CD14-positive monocyte (primary cell): ENCODE data around the gene KCNH1. TPM values are rescaled to one million over a fixed set of nuclear protein-coding genes. Genes with fewer than 3 reads are reported as not detected.

Source experiments
- DNase-seq, 3 donors: peaks; one replicate each; pipeline ENCODE4 v3.0.0-alpha.2; 2011 to 2022
- H2AFZ ChIP-seq: 2 replicates; pipeline ENCODE4 v1.6.0; 2012; ENCODE audit warnings: mild to moderate bottlenecking, low read depth, low read length, inconsistent platforms; ENCODE audit not compliant: insufficient read depth, poor library complexity, severe bottlenecking
- H3K27ac ChIP-seq, 2 donors: 1 replicate in 1 of 2; 2 replicates in 1 of 2; pipeline ENCODE4 v1.5.1; 2012 to 2013; ENCODE audit warnings: low read length in 2 of 2, control low read depth in 1 of 2, inconsistent platforms in 1 of 2, low read depth in 1 of 2, mild to moderate bottlenecking in 1 of 2
- H3K27me3 ChIP-seq, 2 donors: one replicate each; pipeline versions ENCODE4 v1.6.0 to v1.6.1; 2011 to 2013; ENCODE audit warnings: low read length in 2 of 2; ENCODE audit not compliant: control insufficient read depth in 2 of 2, insufficient read depth in 2 of 2
- H3K36me3 ChIP-seq, 2 donors: replicated peaks in 1 of 2; 1 replicate in 1 of 2; 2 replicates in 1 of 2; pipeline versions ENCODE4 v1.5.1 to v1.6.1; 2012 to 2013; ENCODE audit warnings: low read length in 2 of 2, control low read depth in 1 of 2, inconsistent platforms in 1 of 2, mild to moderate bottlenecking in 1 of 2; ENCODE audit not compliant: insufficient read depth in 2 of 2, control insufficient read depth in 1 of 2
- H3K4me1 ChIP-seq, 2 donors: 1 replicate in 1 of 2; 2 replicates in 1 of 2; pipeline versions ENCODE4 v1.5.1 to v1.6.1; 2012 to 2013; ENCODE audit warnings: low read length in 2 of 2, control low read depth in 1 of 2, inconsistent platforms in 1 of 2, mild to moderate bottlenecking in 1 of 2, moderate library complexity in 1 of 2; ENCODE audit not compliant: insufficient read depth in 2 of 2, control insufficient read depth in 1 of 2
- H3K4me2 ChIP-seq: replicated peaks from 2 replicates; pipeline ENCODE3; 2012; ENCODE audit warnings: low read length, moderate library complexity, mild to moderate bottlenecking; ENCODE audit not compliant: poor library complexity, severe bottlenecking; ENCODE audit errors: extremely low read depth
- H3K4me3 ChIP-seq, 3 experiments: fragments of 200-600 bp in 1 of 3; sonication (generic) in 1 of 3; replicated peaks in 1 of 3; 1 replicate in 2 of 3; 2 replicates in 1 of 3; pipeline ENCODE4 v1.5.1; 2011 to 2013; ENCODE audit warnings: low read length in 3 of 3, mild to moderate bottlenecking in 3 of 3, control low read depth in 2 of 3, low read depth in 2 of 3, inconsistent platforms in 1 of 3, moderate library complexity in 1 of 3
- H3K79me2 ChIP-seq: 2 replicates; pipeline ENCODE4 v1.6.0; 2012; ENCODE audit warnings: mild to moderate bottlenecking, control low read depth, inconsistent platforms, low read length, moderate library complexity; ENCODE audit not compliant: insufficient read depth
- H3K9ac ChIP-seq: 2 replicates; pipeline ENCODE4 v1.6.0; 2017; ENCODE audit warnings: low read length, mild to moderate bottlenecking; ENCODE audit not compliant: insufficient read depth, poor library complexity, severe bottlenecking
- H3K9me3 ChIP-seq, 2 donors: replicated peaks in 1 of 2; 1 replicate in 1 of 2; 2 replicates in 1 of 2; pipeline versions ENCODE4 v1.5.1 to v1.6.1; 2012 to 2013; ENCODE audit warnings: low read length in 2 of 2, control low read depth in 1 of 2; ENCODE audit not compliant: control insufficient read depth in 1 of 2, insufficient read depth in 1 of 2
- H4K20me1 ChIP-seq: 2 replicates; pipeline ENCODE4 v1.6.0; 2012; ENCODE audit warnings: mild to moderate bottlenecking, low read length, control low read depth, moderate library complexity; ENCODE audit not compliant: insufficient read depth
- H3K27ac Mint-ChIP-seq, 7 donors: one replicate each; pipeline ENCODE4 v1.8.0; 2020; ENCODE audit warnings: mild to moderate bottlenecking in 7 of 7, mixed read lengths in 7 of 7, moderate library complexity in 6 of 7, inconsistent platforms in 2 of 7
- H3K27me3 Mint-ChIP-seq, 3 donors: one replicate each; pipeline ENCODE4 v1.8.0; 2021 to 2022; ENCODE audit warnings: low read depth in 3 of 3, mild to moderate bottlenecking in 3 of 3, mixed read lengths in 3 of 3, moderate library complexity in 3 of 3, inconsistent platforms in 1 of 3
- H3K36me3 Mint-ChIP-seq, 2 donors: one replicate each; pipeline ENCODE4 v1.8.0; 2020; ENCODE audit warnings: mixed read lengths in 2 of 2, inconsistent platforms in 1 of 2, mild to moderate bottlenecking in 1 of 2
- H3K4me1 Mint-ChIP-seq: one replicate; pipeline ENCODE4 v1.8.0; 2020; ENCODE audit warnings: mild to moderate bottlenecking, mixed read lengths
- H3K4me3 Mint-ChIP-seq, 2 donors: one replicate each; pipeline ENCODE4 v1.8.0; 2020; ENCODE audit warnings: mild to moderate bottlenecking in 2 of 2, mixed read lengths in 2 of 2, moderate library complexity in 1 of 2
- H3K9me3 Mint-ChIP-seq, 7 donors: one replicate each; pipeline ENCODE4 v1.8.0; 2020 to 2022; ENCODE audit warnings: mixed read lengths in 7 of 7, mild to moderate bottlenecking in 6 of 7, moderate library complexity in 6 of 7, inconsistent platforms in 2 of 7
- CTCF ChIP-seq: fragments of 200-600 bp; IDR thresholded peaks from one replicate; pipeline ENCODE4 v1.8.0; 2022; ENCODE audit warnings: antibody characterized with exemption, mild to moderate bottlenecking
- WGBS: methylation state at CpG from one replicate; pipeline ENCODE4 v1.1.5; 2013; ENCODE audit warnings: missing lambda C conversion rate; ENCODE audit not compliant: insufficient coverage; 5-methylcytosine and 5-hydroxymethylcytosine counted together
- intact Hi-C, 2 donors: fragments of 100-400 bp; cut with micrococcal nuclease; formaldehyde crosslinking; loops; one replicate each; pipeline versions ENCODE4 v1.15.0 to v1.15.1; 2023
- polyA plus RNA-seq, 3 donors: library from polyadenylated mRNA; depleted of rRNA in 1 of 3; unstranded in 2 of 3; stranded (reverse) in 1 of 3; fragments of 300-500 nt in 2 of 3; fragments of >200 nt in 1 of 3; fragmentation: Illumina TruSeq in 2 of 3; gene quantifications; 1 replicate in 2 of 3; 2 replicates in 1 of 3; pipeline ENCODE4 v1.2.3, GENCODE V29; 2012 to 2021

The KCNH1 gene
- polyA plus RNA-seq, 3 donors, result not detected

- no peaks in the 10 kb centered on the region for H3K9me3 ChIP-seq
- H3K36me3 ChIP-seq, result no peaks in the 10 kb centered on the region
- no peak for DNase-seq
- Mint-ChIP-seq H3K27me3 (no peaks in the 10 kb centered on the region), H3K4me1 (no peaks in the 10 kb centered on the region), H3K27ac (no peak overlapping the region), H3K36me3 (no peaks in the 10 kb centered on the region), H3K9me3 (peaks cover 0 to 9% (median 2%) of the 10 kb centered on the region in 7 donors), H3K4me3 (no peak overlapping the region)
- H3K4me1 ChIP-seq, result no peaks in the 10 kb centered on the region
- 83% methylated on average over 2 of the region's 3 CpGs for WGBS
- H3K9ac ChIP-seq, result no peak overlapping the region
- no peaks in the 10 kb centered on the region for H3K27me3 ChIP-seq
- H3K4me2 ChIP-seq, result no peak overlapping the region
- no peak overlapping the region for H2AFZ ChIP-seq
- intact Hi-C loops, result no loop called here
- no peak overlapping the region for H3K27ac ChIP-seq
- H4K20me1 ChIP-seq, result no peaks in the 10 kb centered on the region
- no peaks in the 10 kb centered on the region for H3K79me2 ChIP-seq
- no peak for TF ChIP-seq CTCF
- H3K4me3 ChIP-seq, result no peak overlapping the region
These were observed 333.2 kb downstream of the KCNH1 start for GRCh38 chr1:210800756-210801155.

DNA sequence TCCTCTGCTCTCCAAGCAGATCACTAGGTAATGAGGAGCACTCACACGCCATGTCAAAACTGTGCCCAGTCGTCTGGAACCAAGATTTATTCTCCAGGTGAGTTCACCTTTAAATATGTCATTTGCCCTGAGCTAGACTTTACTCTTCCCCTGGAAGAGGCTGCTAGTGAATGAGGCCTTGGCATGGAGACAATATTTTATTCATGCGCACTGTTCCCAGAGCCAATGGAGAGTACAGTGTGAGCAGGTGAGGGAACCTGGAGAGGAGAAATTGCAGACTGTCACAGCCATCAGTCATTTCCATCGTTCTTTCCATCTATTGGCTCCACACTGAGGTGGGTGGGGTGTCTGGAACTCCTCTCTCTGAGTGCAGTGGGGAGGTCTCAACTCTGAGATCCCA lies 333.6 kb downstream of the KCNH1 start:
- Histone ChIP-seq H3K4me3 (no peak overlapping the region), H3K4me2 (no peak overlapping the region), H3K79me2 (no peaks in the 10 kb centered on the region), H4K20me1 (no peaks in the 10 kb centered on the region), H3K27me3 (no peaks in the 10 kb centered on the region), H3K4me1 (no peaks in the 10 kb centered on the region), H3K9ac (no peak overlapping the region), H2AFZ (no peak overlapping the region), H3K36me3 (no peaks in the 10 kb centered on the region), H3K27ac (no peak overlapping the region), H3K9me3 (no peaks in the 10 kb centered on the region)
- intact Hi-C loops, result no loop called here
- no peak for DNase-seq
- 83% methylated on average over 1 of the region's 4 CpGs for WGBS
- Mint-ChIP-seq H3K27ac (no peak overlapping the region), H3K4me3 (no peak overlapping the region), H3K36me3 (no peaks in the 10 kb centered on the region), H3K27me3 (no peaks in the 10 kb centered on the region), H3K9me3 (peaks cover 0 to 11% (median 3%) of the 10 kb centered on the region in 7 donors), H3K4me1 (no peaks in the 10 kb centered on the region)
- no peak for TF ChIP-seq CTCF
